Mucosa of rectum (tissue), 2 donors: ENCODE results near the gene STOML3.
"Not testable (repeated sequence)": the region's sequence is repeated elsewhere in the genome, so short reads cannot be mapped to it uniquely, and the experiment has no call there.

Experiments
- H3K27ac ChIP-seq, 2 donors: one replicate each; pipeline ENCODE4 v1.7.0; 2013; ENCODE audit warnings: inconsistent platforms in 2 of 2, low read depth in 2 of 2, low read length in 2 of 2
- H3K27me3 ChIP-seq, 2 donors: one replicate each; pipeline ENCODE4 v1.7.0; 2013; ENCODE audit warnings: low read length in 2 of 2; ENCODE audit not compliant: control insufficient read depth in 2 of 2, insufficient read depth in 2 of 2
- H3K36me3 ChIP-seq, 2 donors: one replicate each; pipeline ENCODE4 v1.7.0; 2013; ENCODE audit warnings: low read length in 2 of 2; ENCODE audit not compliant: control insufficient read depth in 2 of 2, insufficient read depth in 2 of 2
- H3K4me1 ChIP-seq, 2 donors: one replicate each; pipeline ENCODE4 v1.7.0; 2013; ENCODE audit warnings: low read length in 2 of 2, mild to moderate bottlenecking in 1 of 2; ENCODE audit not compliant: control insufficient read depth in 2 of 2, insufficient read depth in 2 of 2
- H3K4me3 ChIP-seq, 2 donors: one replicate each; pipeline ENCODE4 v1.7.0; 2013; ENCODE audit warnings: low read length in 2 of 2
- H3K9ac ChIP-seq, 2 donors: one replicate each; pipeline ENCODE4 v1.7.0; 2013; ENCODE audit warnings: low read length in 2 of 2, low read depth in 1 of 2, mild to moderate bottlenecking in 1 of 2
- H3K9me3 ChIP-seq, 2 donors: one replicate each; pipeline ENCODE4 v1.7.0; 2013; ENCODE audit warnings: low read length in 2 of 2; ENCODE audit not compliant: control insufficient read depth in 2 of 2
- donor health status: healthy.
- donor health status: Normal muscosa, but diverticular disease.

The STOML3 gene

DNA sequence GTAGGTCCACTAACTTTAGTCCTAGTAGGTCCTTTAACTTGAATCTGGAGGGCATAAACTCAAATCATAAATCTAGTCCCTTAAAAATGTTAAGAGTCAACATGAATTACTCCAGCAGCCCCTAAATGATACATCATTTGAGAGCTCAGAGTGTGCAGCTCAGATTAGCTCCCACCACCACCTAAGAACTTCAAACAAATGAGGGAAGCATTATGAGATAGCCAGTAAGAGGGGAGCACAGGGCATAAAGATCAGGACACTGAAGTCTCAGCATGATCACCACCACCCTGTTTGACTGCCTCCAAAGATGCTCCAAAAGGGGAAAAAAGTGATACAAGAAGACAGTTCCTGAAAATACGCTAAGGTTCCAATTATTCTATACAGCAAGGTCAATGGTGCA, 41.5 kb upstream of the STOML3 start:
- Histone ChIP-seq H3K9me3 (no peaks in the 10 kb centered on the region), H3K9ac (no peak overlapping the region), H3K4me1 (peaks cover 9 to 12% of the 10 kb centered on the region in 2 donors), H3K36me3 (peaks cover 9 to 18% of the 10 kb centered on the region in 2 donors), H3K27me3 (no peaks in the 10 kb centered on the region), H3K4me3 (no peak overlapping the region), H3K27ac (no peak overlapping the region)

DNA sequence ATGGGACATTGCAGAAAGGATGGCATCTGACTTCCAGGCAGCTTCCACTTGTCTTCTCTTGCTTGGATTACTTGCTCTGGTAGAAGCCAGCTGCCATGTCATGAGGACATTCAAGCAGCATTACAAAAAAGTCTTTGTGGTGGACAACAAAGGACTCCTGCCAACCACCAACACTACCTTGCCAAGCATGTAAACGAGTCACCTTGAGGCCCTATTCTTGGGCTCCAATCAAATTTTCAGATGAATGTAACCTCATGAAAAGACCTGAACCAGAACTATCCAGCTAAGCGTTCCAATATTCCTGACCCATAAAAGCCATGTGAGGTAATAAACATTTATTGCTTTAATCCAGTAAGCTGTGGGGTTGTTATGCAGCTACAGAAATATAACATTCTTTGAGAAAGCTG, 34.8 kb upstream of the STOML3 start:
- Histone ChIP-seq H3K27ac (peak overlapping the region in 1 of 2 donors; percentile 19), H3K27me3 (no peaks in the 10 kb centered on the region), H3K4me3 (no peak overlapping the region), H3K4me1 (peaks cover 10 to 17% of the 10 kb centered on the region in 2 donors), H3K9me3 (no peaks in the 10 kb centered on the region), H3K36me3 (peaks cover 39 to 45% of the 10 kb centered on the region in 2 donors), H3K9ac (no peak overlapping the region)

DNA sequence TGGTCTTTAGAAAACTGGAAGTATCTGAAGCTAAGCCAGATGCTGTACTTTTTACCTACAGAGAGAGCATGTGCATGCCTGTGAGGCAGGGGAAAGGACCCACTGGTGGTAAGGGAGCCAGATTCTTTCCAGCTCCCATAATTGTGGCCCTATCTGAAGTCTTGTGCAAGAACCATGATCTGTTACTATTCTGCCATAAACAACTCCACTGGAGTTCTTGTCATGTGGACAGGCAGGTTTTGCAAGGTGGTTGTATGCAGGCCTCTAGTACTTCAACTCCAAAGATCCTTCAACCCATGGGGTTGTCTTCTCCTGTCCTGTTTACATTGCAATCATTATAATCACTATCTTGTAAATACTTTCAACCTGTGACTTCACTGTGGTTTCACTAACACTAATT, 33.1 kb upstream of the STOML3 start:
- H3K36me3 ChIP-seq: peaks cover 39 to 44% of the 10 kb centered on the region in 2 donors
- no peaks in the 10 kb centered on the region for H3K9me3 ChIP-seq
- no peak overlapping the region for H3K27ac ChIP-seq
- no peak overlapping the region for H3K9ac ChIP-seq
- H3K27me3 ChIP-seq: no peaks in the 10 kb centered on the region
- H3K4me1 ChIP-seq: peaks cover 10 to 17% of the 10 kb centered on the region in 2 donors
- no peak overlapping the region for H3K4me3 ChIP-seq

DNA sequence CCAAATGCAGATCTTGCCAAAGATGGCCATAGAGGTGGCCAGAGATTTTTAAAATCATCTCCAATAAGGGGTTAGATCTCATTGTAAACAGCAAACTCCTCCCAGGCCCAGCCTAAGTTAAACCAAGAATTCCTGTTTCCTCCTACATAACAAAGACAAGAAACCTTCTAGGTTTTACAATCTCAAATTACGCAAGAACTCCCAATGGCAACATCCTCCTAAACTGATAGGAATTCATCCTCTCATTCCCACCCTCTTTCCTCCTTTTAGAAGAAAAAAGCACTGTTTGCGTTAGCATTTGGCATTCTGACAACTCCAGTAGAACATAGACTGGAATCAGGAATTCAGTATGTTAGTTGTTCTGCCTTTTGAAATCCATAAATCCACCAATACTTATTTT, 32.7 kb upstream of the STOML3 start:
- Histone ChIP-seq H3K27ac (no peak overlapping the region), H3K4me3 (no peak overlapping the region), H3K4me1 (peaks cover 10 to 17% of the 10 kb centered on the region in 2 donors), H3K36me3 (peaks cover 36 to 40% of the 10 kb centered on the region in 2 donors), H3K9me3 (no peaks in the 10 kb centered on the region), H3K9ac (no peak overlapping the region), H3K27me3 (no peaks in the 10 kb centered on the region)

DNA sequence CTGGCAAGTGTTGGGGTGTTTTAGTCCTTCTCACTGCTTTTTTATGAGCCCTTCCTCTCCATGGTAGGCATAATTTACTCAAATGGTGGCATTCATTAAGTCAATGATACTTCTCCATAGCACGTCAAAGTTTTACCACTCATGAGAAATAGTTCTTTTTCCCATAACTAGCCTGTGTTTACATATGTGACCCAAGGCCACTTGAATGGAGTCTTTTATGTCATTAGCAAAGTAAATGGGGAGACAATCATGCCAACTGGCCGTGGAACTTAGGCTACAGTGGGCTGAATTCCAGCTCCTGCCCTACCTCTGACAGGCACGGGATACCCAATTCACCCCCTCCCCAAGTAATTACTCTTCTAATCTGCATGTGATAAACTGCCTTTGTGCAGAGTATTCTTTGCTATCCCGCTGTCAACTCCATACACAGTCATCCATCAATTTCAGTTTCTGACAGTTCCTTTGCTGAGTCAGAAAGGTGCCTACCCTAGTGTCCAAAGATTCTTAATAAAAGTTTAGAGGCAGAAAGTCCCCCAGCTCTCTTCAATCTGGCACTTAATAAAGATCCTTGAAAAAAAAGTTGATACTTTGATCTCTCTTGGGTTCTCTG, 30.3 kb upstream of the STOML3 start:
- H3K27ac ChIP-seq: no peak overlapping the region
- peaks cover 39 to 45% of the 10 kb centered on the region in 2 donors for H3K36me3 ChIP-seq
- no peak overlapping the region for H3K4me3 ChIP-seq

DNA sequence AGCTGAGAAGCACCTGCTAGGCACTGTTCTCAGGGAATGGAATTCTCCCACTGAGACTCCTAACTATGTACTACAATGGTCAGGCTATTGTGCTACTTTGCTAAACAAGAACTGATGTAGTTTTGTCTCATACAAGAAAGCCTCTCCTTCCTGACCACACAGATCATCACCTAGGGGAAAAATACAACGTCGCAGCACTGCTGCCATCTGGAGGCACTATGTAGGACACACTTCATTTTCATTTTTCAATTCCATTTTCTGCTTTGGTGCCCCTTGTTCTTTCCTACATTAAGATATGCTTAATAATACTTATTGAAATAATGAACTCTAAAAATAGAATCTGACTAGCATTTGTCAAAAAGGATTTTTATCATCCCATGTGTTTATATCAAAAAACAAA, 26.2 kb upstream of the STOML3 start:
- H3K4me1 ChIP-seq: no peaks in the 10 kb centered on the region
- H3K9ac ChIP-seq: no peak overlapping the region
- H3K9me3 ChIP-seq: no peaks in the 10 kb centered on the region
- no peak overlapping the region for H3K4me3 ChIP-seq
- no peak overlapping the region for H3K27ac ChIP-seq
- H3K36me3 ChIP-seq: peaks cover 50 to 58% of the 10 kb centered on the region in 2 donors
- H3K27me3 ChIP-seq: no peaks in the 10 kb centered on the region

More for the DNA sequence above, 30.3 kb upstream of the STOML3 start:
- Histone ChIP-seq H3K9ac (no peak overlapping the region), H3K4me1 (peaks cover 10 to 15% of the 10 kb centered on the region in 2 donors), H3K9me3 (no peaks in the 10 kb centered on the region), H3K27me3 (no peaks in the 10 kb centered on the region)

DNA sequence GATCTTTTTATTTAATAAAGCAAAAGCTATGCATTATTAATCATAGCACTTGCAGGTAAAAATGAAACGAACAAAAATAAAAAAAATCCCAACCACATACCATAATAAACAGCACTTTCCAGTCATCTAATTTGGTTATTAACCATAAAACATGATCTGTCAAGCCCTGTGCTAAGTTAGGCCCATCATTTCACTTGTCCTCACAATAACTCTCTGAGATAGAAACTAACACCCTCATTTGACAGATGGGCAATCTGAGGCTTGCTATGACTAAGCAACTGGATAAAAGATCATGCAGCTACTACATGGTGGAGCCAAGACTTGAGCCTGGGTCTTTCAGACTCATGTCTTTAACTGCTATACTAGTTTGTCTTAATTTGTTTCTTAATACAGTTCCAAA, 25.5 kb upstream of the STOML3 start:
- Histone ChIP-seq H3K9me3 (no peaks in the 10 kb centered on the region), H3K27me3 (no peaks in the 10 kb centered on the region), H3K36me3 (peaks cover 49 to 61% of the 10 kb centered on the region in 2 donors), H3K27ac (no peak overlapping the region), H3K4me3 (no peak overlapping the region), H3K9ac (no peak overlapping the region), H3K4me1 (no peaks in the 10 kb centered on the region)

DNA sequence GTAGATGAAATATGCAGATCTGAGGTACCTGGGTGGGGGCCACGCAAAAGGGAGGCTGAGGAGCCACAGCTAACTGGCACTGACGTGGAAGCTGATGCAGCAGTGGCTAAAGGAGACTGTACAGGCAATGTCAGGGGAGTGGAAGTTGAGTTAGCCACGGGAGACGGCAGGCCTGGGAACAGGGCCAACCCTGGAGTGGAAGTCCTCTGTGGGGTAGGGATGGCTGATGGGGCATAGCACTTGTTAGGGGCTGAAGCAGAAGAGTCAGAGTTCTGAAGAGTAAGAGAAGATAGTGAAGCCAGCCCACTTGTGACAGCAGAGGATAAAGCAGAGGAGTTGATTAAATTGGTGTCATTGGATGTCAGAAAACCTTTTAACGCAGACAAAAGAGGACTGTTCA, 22.8 kb upstream of the STOML3 start:
- Histone ChIP-seq H3K27me3 (no peaks in the 10 kb centered on the region), H3K27ac (no peak overlapping the region), H3K9me3 (no peaks in the 10 kb centered on the region), H3K4me1 (no peaks in the 10 kb centered on the region), H3K9ac (no peak overlapping the region), H3K36me3 (peaks cover 65 to 75% of the 10 kb centered on the region in 2 donors), H3K4me3 (no peak overlapping the region)

DNA sequence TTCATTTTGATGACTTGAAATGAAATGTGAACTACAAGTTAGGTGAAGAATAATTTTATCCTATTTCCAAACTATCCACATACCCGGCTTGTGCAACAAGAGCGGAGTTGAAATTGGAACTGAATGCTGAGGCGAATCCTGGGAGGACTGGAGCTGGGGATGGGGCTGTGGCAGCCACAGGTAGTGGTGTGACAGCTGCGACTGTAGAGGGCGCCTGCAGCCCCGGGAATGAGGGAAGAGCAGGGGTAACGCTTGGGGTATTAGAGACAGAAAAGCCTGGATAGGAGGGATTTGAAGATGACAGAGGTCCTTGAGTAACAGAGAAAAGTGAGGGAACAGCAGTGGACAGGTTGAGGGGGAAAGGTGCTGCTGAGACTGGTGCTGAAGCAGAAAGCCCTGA, 22.0 kb upstream of the STOML3 start:
- no peak overlapping the region for H3K27ac ChIP-seq
- H3K27me3 ChIP-seq: no peaks in the 10 kb centered on the region
- H3K4me3 ChIP-seq: no peak overlapping the region
- H3K9ac ChIP-seq: no peak overlapping the region
- no peaks in the 10 kb centered on the region for H3K9me3 ChIP-seq
- H3K36me3 ChIP-seq: peaks cover 64 to 69% of the 10 kb centered on the region in 2 donors
- H3K4me1 ChIP-seq: no peaks in the 10 kb centered on the region

DNA sequence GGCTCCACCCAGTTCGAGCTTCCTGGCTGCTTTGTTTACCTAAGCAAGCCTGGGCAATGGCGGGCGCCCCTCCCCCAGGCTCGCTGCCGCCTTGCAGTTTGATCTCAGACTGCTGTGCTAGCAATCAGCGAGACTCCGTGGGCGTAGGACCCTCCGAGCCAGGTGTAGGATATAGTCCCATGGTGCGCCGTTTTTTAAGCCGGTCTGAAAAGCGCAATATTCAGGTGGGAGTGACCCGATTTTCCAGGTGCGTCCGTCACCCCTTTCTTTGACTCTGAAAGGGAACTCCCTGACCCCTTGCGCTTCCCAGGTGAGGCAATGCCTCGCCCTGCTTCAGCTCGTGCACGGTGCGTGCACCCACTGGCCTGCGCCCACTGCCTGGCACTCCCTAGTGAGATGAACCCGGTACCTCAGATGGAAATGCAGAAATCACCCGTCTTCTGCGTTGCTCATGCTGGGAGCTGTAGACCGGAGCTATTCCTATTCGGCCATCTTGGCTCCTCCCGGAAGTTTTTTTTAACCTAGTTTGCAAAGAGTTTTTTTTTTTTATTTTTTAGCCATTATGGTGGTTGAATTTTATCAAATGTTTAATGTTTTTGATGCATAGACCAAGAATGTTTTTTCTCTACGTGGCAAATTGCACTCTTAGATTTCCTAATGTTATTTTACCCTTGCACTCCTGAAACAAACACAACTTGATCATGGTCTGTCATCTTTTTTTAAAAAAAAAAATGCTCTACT, 15.9 kb upstream of the STOML3 start:
- H3K4me3 ChIP-seq, H3K9ac ChIP-seq, H3K27me3 ChIP-seq, H3K4me1 ChIP-seq, H3K9me3 ChIP-seq, H3K27ac ChIP-seq: not testable (repeated sequence)
- H3K36me3 ChIP-seq: peaks cover 24 to 26% of the 10 kb centered on the region in 2 donors
